Thyroid gland (tissue), 4 donors: ENCODE measurements around the gene C5orf58. TPM values are rescaled to one million over a fixed set of nuclear protein-coding genes. Genes with fewer than 3 reads are reported as not detected.
A peak's percentile ranks its signal among the peaks of the same experiment; 100 is the strongest.

Source experiments
- DNase-seq, 2 donors: peaks; one replicate each; pipeline ENCODE4 v3.0.0-alpha.2; 2019
- H3K27ac ChIP-seq, 3 donors: fragments of 200-600 bp; sonication (generic); 1 replicate in 2 of 3; 2 replicates in 1 of 3; pipeline ENCODE4 v1.5.1; 2016 to 2019; ENCODE audit warnings: mild to moderate bottlenecking in 1 of 3, moderate library complexity in 1 of 3
- H3K27me3 ChIP-seq: fragments of 200-600 bp; sonication (generic); one replicate; pipeline ENCODE4 v1.5.1; 2019
- H3K36me3 ChIP-seq, 2 donors: fragments of 200-600 bp; sonication (generic); one replicate each; pipeline ENCODE4 v1.5.1; 2016 to 2019
- H3K4me1 ChIP-seq, 2 donors: fragments of 200-600 bp; sonication (generic); one replicate each; pipeline ENCODE4 v1.5.1; 2017 to 2019
- H3K4me3 ChIP-seq, 3 donors: fragments of 200-600 bp; sonication (generic); replicated peaks in 1 of 3; 1 replicate in 2 of 3; 2 replicates in 1 of 3; pipeline ENCODE4 v1.5.1; 2016; ENCODE audit warnings: mild to moderate bottlenecking in 1 of 3
- H3K9me3 ChIP-seq: fragments of 200-600 bp; sonication (generic); one replicate; pipeline ENCODE4 v1.5.1; 2017
- POLR2A ChIP-seq, 2 donors: fragments of 450-650 bp; IDR thresholded peaks; one replicate each; pipeline ENCODE4 v1.6.1; 2017; ENCODE audit warnings: antibody characterized with exemption in 2 of 2, mild to moderate bottlenecking in 2 of 2, moderate library complexity in 1 of 2
- WGBS, 2 donors: methylation state at CpG; one replicate each; pipeline ENCODE4 v1.1.5; 2017; 5-methylcytosine and 5-hydroxymethylcytosine counted together
- intact Hi-C: fragments of 100-400 bp; cut with DNase I; formaldehyde crosslinking; loops from one replicate; pipeline ENCODE4 v1.15.1; 2023
- total RNA-seq, 4 donors: library from RNA; depleted of rRNA; stranded (reverse); fragments of >200 nt; gene quantifications; one replicate each; pipeline ENCODE4 v1.2.3, GENCODE V29; 2016
- TF ChIP-seq, protein P1 (sequence below), 6 experiments: fragments of 200-600 bp in 3 of 6; fragments of 450-650 bp in 3 of 6; sonication (generic) in 3 of 6; IDR thresholded peaks; one replicate each; pipeline ENCODE4 v1.5.1; 2016 to 2019; ENCODE audit warnings: antibody characterized with exemption in 6 of 6, mild to moderate bottlenecking in 2 of 6, inconsistent platforms in 1 of 6, moderate library complexity in 1 of 6

C5orf58 gene
- total RNA-seq, 4 donors from 2014 or later: not detected

GRCh38 chr5:170280011-170280493 lies 47.3 kb downstream of the C5orf58 start:
- H3K4me1 ChIP-seq: peaks cover 17 to 18% of the 10 kb centered on the region in 2 donors
- H3K36me3 ChIP-seq: no peaks in the 10 kb centered on the region
- no peak overlapping the region for H3K27ac ChIP-seq
- no peaks in the 10 kb centered on the region for H3K27me3 ChIP-seq
- TF ChIP-seq, protein P1, sequence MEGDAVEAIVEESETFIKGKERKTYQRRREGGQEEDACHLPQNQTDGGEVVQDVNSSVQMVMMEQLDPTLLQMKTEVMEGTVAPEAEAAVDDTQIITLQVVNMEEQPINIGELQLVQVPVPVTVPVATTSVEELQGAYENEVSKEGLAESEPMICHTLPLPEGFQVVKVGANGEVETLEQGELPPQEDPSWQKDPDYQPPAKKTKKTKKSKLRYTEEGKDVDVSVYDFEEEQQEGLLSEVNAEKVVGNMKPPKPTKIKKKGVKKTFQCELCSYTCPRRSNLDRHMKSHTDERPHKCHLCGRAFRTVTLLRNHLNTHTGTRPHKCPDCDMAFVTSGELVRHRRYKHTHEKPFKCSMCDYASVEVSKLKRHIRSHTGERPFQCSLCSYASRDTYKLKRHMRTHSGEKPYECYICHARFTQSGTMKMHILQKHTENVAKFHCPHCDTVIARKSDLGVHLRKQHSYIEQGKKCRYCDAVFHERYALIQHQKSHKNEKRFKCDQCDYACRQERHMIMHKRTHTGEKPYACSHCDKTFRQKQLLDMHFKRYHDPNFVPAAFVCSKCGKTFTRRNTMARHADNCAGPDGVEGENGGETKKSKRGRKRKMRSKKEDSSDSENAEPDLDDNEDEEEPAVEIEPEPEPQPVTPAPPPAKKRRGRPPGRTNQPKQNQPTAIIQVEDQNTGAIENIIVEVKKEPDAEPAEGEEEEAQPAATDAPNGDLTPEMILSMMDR (IDR thresholded peaks at IDR 0.05): no peak
- no peak for TF ChIP-seq POLR2A (IDR thresholded peaks at IDR 0.05)
- whole genome bisulfite sequencing, 2 donors: 67 to 75% methylated on average over 6 of the region's 6 CpGs
- H3K4me3 ChIP-seq: no peak overlapping the region
- intact Hi-C loops: no loop called here
- no peaks in the 10 kb centered on the region for H3K9me3 ChIP-seq
- peak in 1 of 2 donors; percentile 20 for DNase-seq

GRCh38 chr5:170283296-170283695 lies 50.5 kb downstream of the C5orf58 start:
- TF ChIP-seq, protein P1 (IDR thresholded peaks at IDR 0.05): no peak
- no peak for TF ChIP-seq POLR2A (IDR thresholded peaks at IDR 0.05)
- Histone ChIP-seq H3K9me3 (no peaks in the 10 kb centered on the region), H3K27me3 (no peaks in the 10 kb centered on the region), H3K36me3 (no peaks in the 10 kb centered on the region), H3K4me3 (no peak overlapping the region), H3K4me1 (peaks cover 15 to 16% of the 10 kb centered on the region in 2 donors), H3K27ac (no peak overlapping the region)
- WGBS, 2 donors: 87 to 95% methylated on average over 1 of the region's 1 CpG
- DNase-seq: no peak
- intact Hi-C loops: no loop called here

DNA sequence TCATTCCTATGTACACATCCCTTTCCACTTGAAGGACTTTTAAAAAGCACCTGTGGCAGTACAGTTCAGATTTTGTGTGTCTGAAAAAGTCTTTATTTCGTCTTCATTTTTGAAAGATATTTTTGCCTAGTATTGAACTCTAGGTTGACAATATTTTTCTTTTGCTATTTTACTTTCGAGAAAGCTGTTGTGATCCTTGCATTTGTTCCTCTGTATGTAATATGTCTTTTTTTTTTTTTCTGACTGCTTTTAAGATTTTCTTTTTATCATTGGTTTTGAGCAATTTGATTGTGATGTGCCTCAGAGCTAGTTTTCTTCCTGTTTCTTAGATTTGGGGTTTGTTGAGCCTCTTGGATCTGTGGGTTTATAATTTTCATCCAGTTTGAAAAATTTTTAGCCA lies 51.4 kb downstream of the C5orf58 start:
- 64 to 74% methylated on average over 2 of the region's 2 CpGs for WGBS, 2 donors
- Histone ChIP-seq H3K36me3 (no peaks in the 10 kb centered on the region), H3K9me3 (no peaks in the 10 kb centered on the region), H3K4me1 (peaks cover 8 to 9% of the 10 kb centered on the region in 2 donors), H3K27me3 (no peaks in the 10 kb centered on the region), H3K27ac (no peak overlapping the region), H3K4me3 (no peak overlapping the region)
- TF ChIP-seq, protein P1 (IDR thresholded peaks at IDR 0.05): no peak
- TF ChIP-seq POLR2A (IDR thresholded peaks at IDR 0.05): no peak
- DNase-seq: no peak
- intact Hi-C loops: no loop called here

- Histone ChIP-seq H3K36me3 (no peaks in the 10 kb centered on the region), H3K27ac (no peak overlapping the region)
- intact Hi-C loops: no loop called here
These were observed 52.4 kb downstream of the C5orf58 start for GRCh38 chr5:170285181-170285580.

DNA sequence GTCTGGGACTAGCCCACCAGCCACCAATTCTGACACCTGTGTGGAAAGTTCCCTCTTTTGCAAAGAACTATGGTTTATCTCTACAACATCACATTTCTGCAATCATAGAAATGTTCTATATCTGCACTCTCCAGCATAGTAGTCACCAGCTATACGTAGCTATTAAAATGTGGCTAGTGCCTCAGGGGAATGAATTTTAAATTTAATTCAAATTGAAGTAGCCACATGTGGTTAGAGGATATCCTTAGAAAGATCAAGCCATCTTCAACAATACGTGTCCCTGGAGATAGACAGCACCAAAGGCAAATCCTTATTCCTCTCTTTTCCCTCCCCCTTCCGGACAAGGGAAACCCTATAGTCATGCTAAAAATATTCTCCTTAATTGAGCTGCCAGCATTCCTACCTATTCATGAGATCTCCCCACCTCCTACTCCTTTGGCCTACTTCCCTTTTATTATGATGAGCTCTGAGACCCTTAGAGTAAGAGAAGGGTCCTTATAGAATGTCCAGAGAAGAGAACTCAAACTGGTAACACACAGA lies 53.7 kb downstream of the C5orf58 start:
- peaks cover 2 to 3% of the 10 kb centered on the region in 2 donors for H3K4me1 ChIP-seq
- no peak for DNase-seq
- H3K27me3 ChIP-seq: no peaks in the 10 kb centered on the region
- 90 to 93% methylated on average over 3 of the region's 3 CpGs for WGBS, 2 donors
- no peak overlapping the region for H3K4me3 ChIP-seq
- no peak for TF ChIP-seq POLR2A (IDR thresholded peaks at IDR 0.05)
- TF ChIP-seq, protein P1 (IDR thresholded peaks at IDR 0.05): no peak
- intact Hi-C loops: no loop called here
- no peak overlapping the region for H3K27ac ChIP-seq
- H3K9me3 ChIP-seq: no peaks in the 10 kb centered on the region
- no peaks in the 10 kb centered on the region for H3K36me3 ChIP-seq

More at GRCh38 chr5:170285181-170285580, 52.4 kb downstream of the C5orf58 start:
- Histone ChIP-seq H3K9me3 (no peaks in the 10 kb centered on the region), H3K4me1 (peaks cover 2 to 3% of the 10 kb centered on the region in 2 donors), H3K27me3 (no peaks in the 10 kb centered on the region), H3K4me3 (no peak overlapping the region)
- no peak for DNase-seq
- TF ChIP-seq POLR2A (IDR thresholded peaks at IDR 0.05): no peak
- TF ChIP-seq, protein P1 (IDR thresholded peaks at IDR 0.05): no peak
